Measurements from ENCODE around the gene SLC35F1.

DNA sequence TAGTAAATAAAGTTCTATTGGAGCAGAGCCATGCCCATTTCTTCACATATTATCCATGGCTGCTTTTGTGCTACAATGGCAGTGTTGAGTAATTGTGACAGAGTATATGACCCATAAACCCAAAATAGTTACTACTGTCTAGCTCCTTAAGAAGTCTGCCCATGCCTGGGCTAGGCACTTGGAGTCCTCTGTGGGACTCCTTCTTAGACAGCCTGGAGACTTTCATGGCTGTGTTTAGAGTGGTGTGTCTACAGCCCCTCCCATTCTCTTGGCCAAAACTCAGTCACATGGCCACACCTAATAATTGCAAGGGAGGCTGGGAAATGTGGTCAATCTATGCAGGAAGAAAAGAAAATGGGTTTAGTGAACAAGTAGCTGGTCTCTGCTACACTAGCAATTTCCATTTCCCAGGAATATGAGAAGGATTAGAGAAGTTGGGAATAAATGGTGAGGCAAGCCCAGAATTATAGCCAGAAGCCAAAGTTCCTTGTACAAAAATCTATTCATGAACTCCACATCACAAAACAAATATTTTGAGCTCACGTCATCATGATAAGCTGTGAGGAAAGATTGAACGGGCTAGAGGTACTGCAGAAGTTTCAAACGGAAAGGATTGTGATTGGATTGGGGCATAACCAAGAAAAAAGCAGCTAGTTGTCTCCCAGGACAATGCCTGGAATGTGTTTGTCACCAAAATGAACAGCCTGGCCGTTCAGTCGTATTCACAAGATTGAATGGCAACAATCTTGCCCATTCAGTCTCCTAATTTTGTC lies 389.3 kb downstream of the SLC35F1 start:
- TF ChIP-seq, protein P1, sequence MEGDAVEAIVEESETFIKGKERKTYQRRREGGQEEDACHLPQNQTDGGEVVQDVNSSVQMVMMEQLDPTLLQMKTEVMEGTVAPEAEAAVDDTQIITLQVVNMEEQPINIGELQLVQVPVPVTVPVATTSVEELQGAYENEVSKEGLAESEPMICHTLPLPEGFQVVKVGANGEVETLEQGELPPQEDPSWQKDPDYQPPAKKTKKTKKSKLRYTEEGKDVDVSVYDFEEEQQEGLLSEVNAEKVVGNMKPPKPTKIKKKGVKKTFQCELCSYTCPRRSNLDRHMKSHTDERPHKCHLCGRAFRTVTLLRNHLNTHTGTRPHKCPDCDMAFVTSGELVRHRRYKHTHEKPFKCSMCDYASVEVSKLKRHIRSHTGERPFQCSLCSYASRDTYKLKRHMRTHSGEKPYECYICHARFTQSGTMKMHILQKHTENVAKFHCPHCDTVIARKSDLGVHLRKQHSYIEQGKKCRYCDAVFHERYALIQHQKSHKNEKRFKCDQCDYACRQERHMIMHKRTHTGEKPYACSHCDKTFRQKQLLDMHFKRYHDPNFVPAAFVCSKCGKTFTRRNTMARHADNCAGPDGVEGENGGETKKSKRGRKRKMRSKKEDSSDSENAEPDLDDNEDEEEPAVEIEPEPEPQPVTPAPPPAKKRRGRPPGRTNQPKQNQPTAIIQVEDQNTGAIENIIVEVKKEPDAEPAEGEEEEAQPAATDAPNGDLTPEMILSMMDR (IDR thresholded peaks at IDR 0.05): no peak
- TF ChIP-seq POLR2A (IDR thresholded peaks at IDR 0.05): no peak
